GM21423 (cell line): Measurements from ENCODE around the gene ETS2.
"Not testable (repeated sequence)": the region's sequence is repeated elsewhere in the genome, so short reads cannot be mapped to it uniquely, and the experiment has no call there.

Experiments
- ATAC-seq: cut with Tn5 transposase; IDR thresholded peaks from one replicate; pipeline ENCODE4 v1.9.1; 2021; ENCODE audit warnings: mild to moderate bottlenecking, moderate library complexity; ENCODE audit not compliant: unreplicated experiment

The ETS2 gene

GRCh38 chr21:38816400-38816977 lies 10.8 kb downstream of the ETS2 start:
- ATAC-seq, result no peak

- ATAC-seq, result no peak
Observed at GRCh38 chr21:38817371-38818324, 11.9 kb downstream of the ETS2 start.

GRCh38 chr21:38818325-38818723 lies 12.6 kb downstream of the ETS2 start:
- no peak for ATAC-seq

GRCh38 chr21:38819051-38819718 lies 13.5 kb downstream of the ETS2 start:
- ATAC-seq, result no peak

GRCh38 chr21:38819719-38820159 lies 14.0 kb downstream of the ETS2 start:
- no peak for ATAC-seq

GRCh38 chr21:38820471-38821239 lies 14.9 kb downstream of the ETS2 start:
- no peak for ATAC-seq

- no peak for ATAC-seq
Observed at GRCh38 chr21:38821248-38821647, 15.5 kb downstream of the ETS2 start.

GRCh38 chr21:38821959-38822682 lies 16.4 kb downstream of the ETS2 start:
- no peak for ATAC-seq

GRCh38 chr21:38822778-38823238 lies 17.1 kb downstream of the ETS2 start:
- no peak for ATAC-seq

- no peak for ATAC-seq
Observed at GRCh38 chr21:38823737-38824123, 18.0 kb downstream of the ETS2 start.

GRCh38 chr21:38824124-38824822 lies 18.5 kb downstream of the ETS2 start:
- no peak for ATAC-seq

- no peak for ATAC-seq
Observed at GRCh38 chr21:38825269-38825668, 19.5 kb downstream of the ETS2 start.

GRCh38 chr21:38825921-38826320 lies 20.2 kb downstream of the ETS2 start:
- ATAC-seq, result no peak

GRCh38 chr21:38828111-38828510 lies 22.4 kb downstream of the ETS2 start:
- ATAC-seq, result not testable (repeated sequence)

- peak; percentile 83 for ATAC-seq
Observed at GRCh38 chr21:38830671-38831525, 25.2 kb downstream of the ETS2 start.

- ATAC-seq, result peak; percentile 84
Observed at GRCh38 chr21:38831526-38832467, 26.1 kb downstream of the ETS2 start.

- no peak for ATAC-seq
Observed at GRCh38 chr21:38832664-38833063, 26.9 kb downstream of the ETS2 start.
